PFSK-1 (cell line): ENCODE results near the gene ITGB1.

Experiments
- POLR2AphosphoS5 ChIP-seq: IDR thresholded peaks from 2 replicates; pipeline ENCODE4 v1.6.1; 2012; ENCODE audit warnings: low read depth, mild to moderate bottlenecking, control low read depth, low read length, moderate library complexity
- REST ChIP-seq, 2 experiments: IDR thresholded peaks; 2 replicates each; pipeline versions ENCODE4 v1.6.1 to v1.8.0; 2011 to 2012; ENCODE audit warnings: low read depth in 2 of 2, low read length in 2 of 2, control low read depth in 1 of 2, inconsistent platforms in 1 of 2, mild to moderate bottlenecking in 1 of 2, moderate library complexity in 1 of 2; ENCODE audit not compliant: insufficient read depth in 1 of 2

DNA sequence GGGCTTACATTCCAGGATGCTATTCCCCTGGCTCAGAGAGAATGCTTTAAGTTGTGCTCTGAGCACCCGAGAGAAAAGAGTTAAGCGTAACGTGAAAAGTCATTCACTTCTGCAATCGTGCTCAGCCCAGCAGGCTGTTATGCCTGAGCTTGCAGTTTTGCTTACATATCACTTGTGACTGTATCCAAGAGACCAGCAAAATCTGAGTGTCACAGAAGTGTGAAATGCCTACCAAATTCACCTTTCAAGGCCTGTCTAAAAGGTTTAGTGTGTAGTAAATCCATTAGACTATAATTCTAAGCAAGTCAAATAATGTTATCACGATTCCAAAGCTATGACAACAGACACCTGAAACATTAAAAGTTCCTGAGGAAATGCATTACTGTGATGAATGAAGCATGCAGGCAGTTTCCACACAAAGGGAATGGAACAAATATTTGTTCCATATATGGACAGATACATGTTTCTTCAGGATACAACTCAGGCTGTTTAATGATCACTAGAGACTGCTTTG, 20.1 kb downstream of the ITGB1 start:
- TF ChIP-seq POLR2AphosphoS5 = no peak
- no peak for TF ChIP-seq REST (IDR thresholded peaks at IDR 0.05; ENCODE audit: insufficient read depth in 1 of 2, low read depth in 2 of 2, low read length in 2 of 2)
